HG03280 (cell line): ENCODE measurements around the gene KIAA1217.
"Not testable (repeated sequence)": the region's sequence is repeated elsewhere in the genome, so short reads cannot be mapped to it uniquely, and the experiment has no call there.

Experiments
- ATAC-seq: cut with Tn5 transposase; IDR thresholded peaks from one replicate; pipeline ENCODE4 v1.9.1; 2021; ENCODE audit warnings: mild to moderate bottlenecking, moderate library complexity; ENCODE audit not compliant: unreplicated experiment

The KIAA1217 gene

GRCh38 chr10:24434961-24435360 lies 226.0 kb downstream of the KIAA1217 start:
- no peak for ATAC-seq

- no peak for ATAC-seq
Observed at GRCh38 chr10:24435374-24435773, 226.4 kb downstream of the KIAA1217 start.

GRCh38 chr10:24437302-24437701 lies 228.4 kb downstream of the KIAA1217 start:
- ATAC-seq = no peak

GRCh38 chr10:24438800-24439199 lies 229.9 kb downstream of the KIAA1217 start:
- ATAC-seq = no peak

- no peak for ATAC-seq
Observed at GRCh38 chr10:24439935-24440334, 231.0 kb downstream of the KIAA1217 start.

- ATAC-seq = no peak
Observed at GRCh38 chr10:24440817-24441797, 232.2 kb downstream of the KIAA1217 start.

- ATAC-seq = no peak
Observed at GRCh38 chr10:24442234-24442633, 233.3 kb downstream of the KIAA1217 start.

- ATAC-seq = not testable (repeated sequence)
Observed at GRCh38 chr10:24442641-24443174, 233.8 kb downstream of the KIAA1217 start.

GRCh38 chr10:24444337-24444736 lies 235.4 kb downstream of the KIAA1217 start:
- ATAC-seq = no peak

GRCh38 chr10:24445958-24446357 lies 237.0 kb downstream of the KIAA1217 start:
- not testable (repeated sequence) for ATAC-seq

GRCh38 chr10:24446739-24447138 lies 237.8 kb downstream of the KIAA1217 start:
- ATAC-seq = no peak

GRCh38 chr10:24448351-24448999 lies 239.5 kb downstream of the KIAA1217 start:
- ATAC-seq = no peak

GRCh38 chr10:24449321-24449740 lies 240.4 kb downstream of the KIAA1217 start:
- peak; percentile 91 for ATAC-seq

GRCh38 chr10:24449769-24450310 lies 240.9 kb downstream of the KIAA1217 start:
- no peak for ATAC-seq

GRCh38 chr10:24451325-24451820 lies 242.4 kb downstream of the KIAA1217 start:
- no peak for ATAC-seq

GRCh38 chr10:24452030-24452429 lies 243.1 kb downstream of the KIAA1217 start:
- no peak for ATAC-seq

- ATAC-seq = no peak
Observed at GRCh38 chr10:24453404-24453830, 244.5 kb downstream of the KIAA1217 start.

GRCh38 chr10:24453973-24454372 lies 245.0 kb downstream of the KIAA1217 start:
- ATAC-seq = no peak

- no peak for ATAC-seq
Observed at GRCh38 chr10:24455447-24455846, 246.5 kb downstream of the KIAA1217 start.

GRCh38 chr10:24456322-24456721 lies 247.4 kb downstream of the KIAA1217 start:
- no peak for ATAC-seq

GRCh38 chr10:24457661-24458318 lies 248.9 kb downstream of the KIAA1217 start:
- no peak for ATAC-seq
